Dermis microvascular lymphatic vessel endothelial cell (primary cell): Measurements from ENCODE around the gene AUTS2. TPM values are rescaled to one million over a fixed set of nuclear protein-coding genes. Genes with fewer than 3 reads are reported as not detected.
"Not testable (repeated sequence)": the region's sequence is repeated elsewhere in the genome, so short reads cannot be mapped to it uniquely, and the experiment has no call there.

Source experiments
- DNase-seq, 2 donors: peaks; one replicate each; pipeline versions ENCODE4 v3.0.0 to v3.0.0-alpha.2; 2010; ENCODE audit warnings: low read depth in 2 of 2
- total RNA-seq: library from RNA; depleted of rRNA; stranded (reverse); fragments of >200 nt; gene quantifications from 2 replicates; pipeline ENCODE4 v1.2.1, GENCODE V29; 2014

AUTS2 gene
- total RNA-seq, 1 donor from 2014 or later = 0.51 TPM

DNA sequence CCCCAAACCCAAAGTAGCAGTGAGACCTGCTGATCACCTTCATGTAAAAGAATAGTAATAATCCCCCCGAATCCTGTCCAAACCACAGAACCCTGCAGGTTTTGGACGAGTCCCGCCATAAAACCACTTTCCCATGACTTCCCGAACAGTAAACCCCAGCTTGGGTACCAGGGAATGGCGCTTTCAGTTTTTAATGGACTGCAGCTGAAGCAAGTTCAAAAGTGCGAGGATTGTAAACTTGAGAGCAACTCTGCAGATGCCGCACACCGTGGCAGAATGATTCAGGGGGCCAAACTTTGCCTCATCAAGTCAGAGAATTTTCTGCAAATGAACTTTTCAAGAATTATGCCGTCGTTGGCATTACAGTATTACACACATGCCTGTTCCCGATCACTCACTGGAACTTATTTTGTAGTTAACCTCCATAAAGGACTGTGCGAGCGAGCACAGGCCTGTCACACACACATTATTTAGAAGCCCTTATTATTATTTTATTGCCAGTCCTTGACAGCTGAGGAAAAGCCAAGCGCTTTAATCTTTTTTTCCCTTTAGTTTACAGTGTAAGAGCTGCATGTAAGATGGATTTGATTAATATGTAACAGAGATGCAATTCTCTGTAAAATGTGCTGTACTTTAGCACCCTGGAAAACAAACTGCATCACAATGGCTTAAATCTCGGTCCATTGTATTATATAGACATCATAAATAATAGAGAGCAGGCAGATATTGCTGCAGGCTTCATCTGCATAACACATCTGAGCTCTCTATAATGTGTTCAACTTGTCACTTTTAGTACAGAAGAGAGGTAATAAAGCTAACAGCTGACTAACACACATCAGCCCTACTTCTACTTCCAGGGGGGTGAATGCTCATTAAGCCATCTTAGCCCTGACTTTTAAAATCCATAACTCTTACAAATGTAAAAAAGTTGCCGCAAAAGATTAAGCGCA lies 1040.2 kb downstream of the AUTS2 start:
- no peak for DNase-seq

DNA sequence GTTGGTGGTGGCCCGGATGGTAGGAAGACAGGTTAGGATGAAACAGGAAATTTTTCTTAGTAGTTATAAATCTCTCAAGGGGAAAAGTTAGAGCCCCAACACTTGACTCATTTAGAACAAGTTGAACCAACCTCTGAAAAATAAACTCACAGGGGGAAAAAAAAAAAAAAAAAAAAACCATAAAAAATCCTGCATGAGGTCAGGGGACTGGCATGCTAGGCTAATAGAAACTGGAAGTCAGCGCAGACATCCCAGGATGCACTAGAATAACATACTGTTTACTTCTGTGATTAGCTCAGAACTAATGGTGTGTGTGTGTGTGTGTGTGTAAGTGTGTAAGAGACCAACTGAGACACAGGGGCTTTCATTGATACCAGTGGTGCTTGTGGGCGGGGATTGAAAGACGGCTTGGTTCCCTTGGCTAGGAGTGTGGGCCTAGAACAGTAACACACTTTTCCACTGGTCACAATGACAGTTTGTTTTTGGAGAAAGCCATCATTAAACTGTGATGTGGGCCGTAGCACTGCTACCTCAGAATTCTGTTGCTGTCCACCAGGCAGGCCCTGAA lies 1042.1 kb downstream of the AUTS2 start:
- DNase-seq = no peak

DNA sequence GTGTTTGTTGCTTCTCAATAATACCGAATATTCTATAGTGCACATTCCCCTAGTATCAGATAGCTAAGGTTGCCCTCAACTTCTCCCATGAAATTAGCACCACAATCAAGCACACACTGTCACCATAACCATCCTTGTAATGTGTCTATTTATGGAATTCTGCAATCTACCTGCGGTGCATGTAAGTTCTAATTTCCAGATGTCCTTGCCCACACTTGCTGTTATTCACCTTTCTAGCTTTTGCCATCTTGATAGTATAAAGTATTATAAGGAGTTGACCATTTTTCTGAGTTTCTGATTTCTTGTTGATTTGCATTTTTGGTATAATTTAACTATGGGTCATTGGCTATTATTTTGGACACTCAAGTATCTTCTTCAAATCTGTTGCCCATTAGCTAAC lies 1043.6 kb downstream of the AUTS2 start:
- DNase-seq = no peak

GRCh38 chr7:70645279-70645678 lies 1047.0 kb downstream of the AUTS2 start:
- no peak for DNase-seq

DNA sequence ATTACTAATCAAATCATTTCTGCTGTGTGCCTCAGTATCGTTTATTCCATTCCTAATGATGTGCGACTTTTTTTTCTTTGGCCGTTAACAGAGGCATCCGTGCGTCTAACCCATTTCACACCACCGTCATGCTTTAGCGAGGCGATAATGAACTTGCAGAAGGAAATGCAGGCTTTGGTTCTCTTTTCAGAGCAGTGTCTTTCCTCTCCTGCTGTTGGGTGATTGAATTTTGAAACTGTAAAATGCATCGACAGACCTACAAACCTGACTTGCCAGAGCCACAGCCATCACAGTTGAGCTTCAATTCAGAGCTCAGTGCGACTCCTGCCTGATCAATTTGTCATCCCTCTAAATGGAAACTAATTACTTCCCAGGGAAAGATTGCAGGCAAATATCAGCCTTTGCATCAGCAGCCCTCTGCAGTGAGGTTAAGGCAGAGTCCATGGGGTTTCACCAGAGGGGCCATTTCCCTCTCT lies 1047.6 kb downstream of the AUTS2 start:
- DNase-seq = no peak

DNA sequence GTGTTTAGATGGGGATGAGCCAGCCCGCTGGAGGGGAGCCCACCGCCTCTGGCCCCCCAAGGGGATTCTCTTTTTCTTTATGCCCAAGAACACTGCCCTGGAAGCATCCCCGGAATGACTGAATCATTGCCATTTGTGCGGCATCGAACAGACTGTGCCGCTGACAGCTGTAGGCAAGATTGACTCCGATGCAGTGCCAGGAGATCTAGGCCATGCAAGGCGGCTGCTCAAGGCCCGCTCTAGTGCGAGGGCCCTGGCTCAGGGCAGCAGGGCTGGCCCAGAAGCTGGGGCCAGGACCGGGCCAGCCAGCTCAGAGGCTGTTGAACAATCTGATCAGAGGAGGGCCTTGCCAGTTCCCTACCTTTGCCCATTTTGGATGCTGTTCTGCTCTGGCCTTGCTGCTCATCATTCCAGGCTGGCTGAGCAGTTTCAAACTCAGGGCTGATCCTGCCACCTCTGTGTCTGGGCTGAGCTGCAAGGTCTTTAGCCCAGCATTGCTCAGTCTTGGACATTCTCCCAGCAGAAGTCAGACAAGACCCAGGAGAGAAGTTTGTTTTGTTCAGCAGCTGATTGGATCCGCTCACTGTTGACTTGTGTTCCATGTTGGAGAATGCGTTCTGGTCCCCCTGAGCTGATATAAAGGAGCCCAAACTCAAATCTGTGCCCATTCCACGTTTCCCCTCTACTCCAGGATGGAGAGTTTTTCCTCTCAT lies 1048.4 kb downstream of the AUTS2 start:
- no peak for DNase-seq

- no peak for DNase-seq
These were observed 1049.7 kb downstream of the AUTS2 start for GRCh38 chr7:70647801-70648498.

DNA sequence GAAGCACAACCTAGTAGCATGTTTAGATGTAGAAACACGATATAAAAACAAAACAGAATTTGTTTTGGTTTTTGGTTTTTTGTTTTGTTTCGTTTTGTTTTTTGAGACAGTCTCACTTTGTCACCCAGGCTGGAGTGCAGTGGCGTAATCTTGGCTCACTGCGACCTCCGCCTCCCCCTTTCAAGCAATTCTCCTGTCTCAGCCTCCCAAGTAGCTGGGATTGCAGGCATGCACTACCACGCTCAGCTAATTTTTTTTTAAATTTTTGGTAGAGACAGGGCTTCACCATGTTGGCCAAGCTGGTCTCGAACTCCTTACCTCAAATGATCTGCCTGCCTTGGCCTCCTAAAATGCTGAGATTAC lies 1050.2 kb downstream of the AUTS2 start:
- not testable (repeated sequence) for DNase-seq

- DNase-seq = no peak
These were observed 1051.0 kb downstream of the AUTS2 start for GRCh38 chr7:70649323-70649722.

- no peak for DNase-seq
These were observed 1055.9 kb downstream of the AUTS2 start for GRCh38 chr7:70654146-70654545.

DNA sequence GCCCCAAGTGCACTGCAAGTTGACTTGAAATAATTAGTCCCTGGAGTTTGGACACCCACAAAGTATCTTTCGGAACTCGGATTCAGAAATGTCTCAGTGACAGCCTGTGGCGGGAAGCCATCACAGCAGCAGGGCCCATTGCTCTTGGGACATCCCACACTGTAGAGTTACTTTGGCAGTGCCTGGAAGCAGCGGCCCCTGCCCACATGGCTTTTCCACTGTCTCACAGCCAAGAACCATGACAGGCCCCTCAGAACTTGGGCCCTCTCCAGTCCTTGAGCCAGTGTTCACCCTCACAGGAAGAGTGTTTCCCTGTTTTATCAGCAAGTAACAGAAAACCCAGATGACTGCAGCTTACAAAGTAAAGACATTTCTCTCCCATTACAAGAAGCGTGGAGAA lies 1056.7 kb downstream of the AUTS2 start:
- DNase-seq = no peak

GRCh38 chr7:70655694-70656093 lies 1057.4 kb downstream of the AUTS2 start:
- DNase-seq = no peak

DNA sequence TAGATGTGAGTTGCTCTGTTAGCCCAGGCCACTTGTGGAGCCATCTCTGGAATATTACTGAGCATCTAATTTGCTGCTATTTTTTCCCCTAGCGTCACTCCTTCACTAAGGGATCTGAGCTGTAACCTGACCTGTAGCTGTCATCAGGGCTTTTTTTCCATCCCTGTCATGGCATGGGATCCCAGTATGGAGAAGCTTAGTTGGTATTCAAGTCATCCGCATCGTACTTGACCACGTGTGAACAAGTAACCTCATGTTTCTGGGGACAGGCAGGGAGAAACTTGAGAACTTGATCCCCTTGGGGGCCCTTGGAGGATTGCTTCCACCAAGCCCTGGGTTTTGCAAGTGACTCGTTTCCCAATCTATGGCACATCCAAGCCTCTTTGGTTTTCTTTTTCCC lies 1059.3 kb downstream of the AUTS2 start:
- DNase-seq = no peak

DNA sequence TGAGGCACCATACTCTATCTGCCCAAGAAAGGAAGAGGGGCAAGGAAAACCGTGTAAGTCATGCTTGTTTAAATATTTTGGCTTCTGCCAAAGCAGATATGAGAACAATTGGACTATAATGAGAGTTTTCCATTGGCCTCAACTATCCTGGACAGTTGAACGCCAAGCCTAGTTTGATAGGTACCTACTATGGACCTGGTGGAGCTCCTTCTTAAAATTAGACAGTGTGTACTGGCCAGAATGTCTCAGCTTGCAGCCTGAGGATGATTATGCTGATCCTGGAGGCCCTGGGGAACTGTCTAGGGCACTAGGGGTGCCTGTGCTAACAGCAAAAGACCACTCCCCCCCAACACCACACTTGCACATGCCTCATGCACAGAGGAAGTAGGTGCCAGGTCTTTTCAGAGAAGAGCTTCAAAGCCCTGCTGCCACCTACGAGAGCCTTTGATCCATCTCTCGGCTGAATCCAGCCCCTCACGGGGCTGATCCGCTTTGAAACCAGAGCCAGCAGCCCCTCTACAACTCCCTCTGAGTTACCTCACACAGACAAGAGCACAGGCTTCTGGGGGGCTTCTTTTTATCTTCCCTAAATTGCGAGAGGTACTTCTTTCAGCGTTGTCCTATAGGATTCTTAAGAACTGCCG lies 1059.8 kb downstream of the AUTS2 start:
- DNase-seq = no peak

GRCh38 chr7:70659263-70659662 lies 1061.0 kb downstream of the AUTS2 start:
- DNase-seq = no peak

GRCh38 chr7:70660154-70660818 lies 1062.0 kb downstream of the AUTS2 start:
- no peak for DNase-seq

GRCh38 chr7:70660819-70661191 lies 1062.5 kb downstream of the AUTS2 start:
- DNase-seq = no peak

DNA sequence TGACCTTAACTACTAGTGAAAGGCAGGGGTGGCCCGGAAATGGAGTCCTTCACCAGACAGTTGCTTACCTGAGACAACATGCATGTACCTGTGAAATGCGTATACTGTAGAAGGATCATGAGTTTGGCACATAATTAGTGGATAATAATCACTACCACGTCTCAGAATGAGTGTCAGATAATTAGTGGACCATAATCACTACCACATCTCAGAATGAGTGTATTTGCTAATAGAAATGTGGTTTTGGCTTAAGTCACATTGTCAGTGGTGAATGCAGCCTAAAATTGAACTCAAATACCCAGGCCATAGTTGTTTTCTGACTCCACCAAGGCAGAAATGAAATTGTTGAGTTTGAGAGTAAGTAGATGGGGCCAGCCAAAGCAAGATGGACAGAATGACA lies 1065.4 kb downstream of the AUTS2 start:
- no peak for DNase-seq

DNA sequence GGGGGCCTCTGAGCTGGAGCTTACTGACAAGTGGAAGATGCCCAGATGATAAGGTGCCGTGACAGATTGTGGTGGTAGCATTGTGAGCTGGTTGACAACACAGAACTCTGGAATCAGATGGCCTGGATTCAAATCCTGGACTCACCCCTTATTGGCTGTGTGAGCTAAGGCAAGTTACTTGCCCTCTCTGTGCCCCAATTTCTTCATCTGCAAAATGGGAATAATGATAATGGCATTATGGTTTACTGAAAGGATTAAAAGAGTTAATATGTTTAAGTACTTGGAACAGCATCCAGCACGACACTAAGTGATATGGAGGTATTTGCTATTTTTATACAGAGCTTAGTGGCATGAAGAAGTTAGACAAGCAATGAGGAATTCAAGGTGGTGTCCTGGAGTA lies 1067.7 kb downstream of the AUTS2 start:
- no peak for DNase-seq

GRCh38 chr7:70667406-70667805 lies 1069.1 kb downstream of the AUTS2 start:
- no peak for DNase-seq
